K562 (cell line): Measurements from ENCODE around the gene RYR3. TPM values are rescaled to one million over a fixed set of nuclear protein-coding genes. Genes with fewer than 3 reads are reported as not detected.

Experiments used
- ATAC-seq: fragments of 200-7000 bp; cut with Tn5 transposase; 3 replicates; pipeline ENCODE4 v1.9.1; 2020; ENCODE audit warnings: moderate library complexity
- BruUV-seq: library from RNA; stranded (reverse); fragments of 400-500 nt; replicated peaks from 2 replicates; lab custom pipeline; 2021; lab: Mats Ljungman, UMichigan
- CTCF ChIA-PET: fragments of 300-600 bp; formaldehyde crosslinking; extraction: SDS; loops from one replicate; lab custom pipeline; 2021; ENCODE audit warnings: low intra/inter-chr PET ratio; lab: Yijun Ruan, JAX
- POLR2A ChIA-PET: fragments of 300-600, 350-650 bp; sonication (Branson Sonifier 250); formaldehyde crosslinking; extraction: SDS; loops from one replicate; lab custom pipeline; 2021; ENCODE audit warnings: antibody characterized with exemption, inconsistent platforms; lab: Yijun Ruan, JAX
- DNase-seq, 4 experiments: peaks; one replicate each; pipeline versions ENCODE4 v3.0.0 to v3.0.0-alpha.2; 2011 to 2018; ENCODE audit warnings: low spot score in 3 of 4, mixed read lengths in 3 of 4; ENCODE audit errors: extremely low read depth in 1 of 4
- FAIRE-seq: peaks from 2 replicates; lab custom pipeline; 2011; peaks lifted over from hg19 to GRCh38; lab: Jason Lieb, UNC
- H2AFZ ChIP-seq: 2 replicates; pipeline ENCODE4 v1.6.0; 2011; ENCODE audit warnings: low read depth, low read length, control low read depth, inconsistent platforms
- H3K27ac ChIP-seq: fragments of 200-600 bp; 3 replicates; pipeline ENCODE4 v1.8.0; 2011; ENCODE audit warnings: low read depth, mild to moderate bottlenecking, control low read depth, inconsistent platforms, low read length, moderate library complexity, mixed read lengths; ENCODE audit errors: extremely low read depth
- H3K27me3 ChIP-seq, 2 experiments: fragments of 300-600 bp in 1 of 2; 2 replicates in 1 of 2; 3 replicates in 1 of 2; pipeline versions ENCODE4 v1.6.0 to v1.8.0; 2011; ENCODE audit warnings: inconsistent platforms in 2 of 2, low read length in 2 of 2, mild to moderate bottlenecking in 1 of 2, mixed read lengths in 1 of 2, moderate library complexity in 1 of 2; ENCODE audit not compliant: control insufficient read depth in 2 of 2, insufficient read depth in 2 of 2
- H3K36me3 ChIP-seq: fragments of 300-600 bp; 3 replicates; pipeline ENCODE4 v1.8.0; 2011; ENCODE audit warnings: mild to moderate bottlenecking, low read length, inconsistent platforms; ENCODE audit not compliant: control insufficient read depth, insufficient read depth
- H3K4me1 ChIP-seq, 2 experiments: fragments of 200-600 bp in 1 of 2; replicated peaks in 1 of 2; 2 replicates in 1 of 2; 3 replicates in 1 of 2; pipeline versions ENCODE4 v1.5.1 to v1.8.0; 2011; ENCODE audit warnings: inconsistent platforms in 2 of 2, low read length in 2 of 2, mild to moderate bottlenecking in 1 of 2, mixed read lengths in 1 of 2, moderate library complexity in 1 of 2; ENCODE audit not compliant: control insufficient read depth in 2 of 2, insufficient read depth in 2 of 2
- H3K4me2 ChIP-seq: 2 replicates; pipeline ENCODE4 v1.6.1; 2011; ENCODE audit warnings: low read length, control low read depth, inconsistent platforms, mixed read lengths; ENCODE audit not compliant: insufficient read depth
- H3K4me3 ChIP-seq: fragments of 200-600 bp; sonication (generic), shearing (Covaris generic); 2 replicates; pipeline ENCODE4 v1.5.1; 2016; ENCODE audit warnings: control low read depth, inconsistent platforms
- H3K79me2 ChIP-seq: fragments of 200-600 bp; 3 replicates; pipeline ENCODE4 v1.8.0; 2011; ENCODE audit warnings: low read length, inconsistent platforms; ENCODE audit not compliant: control insufficient read depth, insufficient read depth
- H3K9ac ChIP-seq, 2 experiments: 2 replicates each; pipeline versions ENCODE4 v1.6.0 to v1.6.1; 2011; ENCODE audit warnings: low read depth in 2 of 2, low read length in 2 of 2, control low read depth in 1 of 2, inconsistent platforms in 1 of 2, mild to moderate bottlenecking in 1 of 2, mixed read lengths in 1 of 2; ENCODE audit not compliant: insufficient read depth in 1 of 2
- H3K9me1 ChIP-seq: one replicate; pipeline ENCODE4 v1.6.0; 2011; ENCODE audit warnings: inconsistent platforms, mild to moderate bottlenecking, low read length, moderate library complexity; ENCODE audit not compliant: control insufficient read depth, insufficient read depth
- H3K9me3 ChIP-seq: replicated peaks from 2 replicates; pipeline ENCODE4 v1.5.1; 2011; ENCODE audit warnings: low read depth, low read length, inconsistent platforms; ENCODE audit not compliant: control insufficient read depth, insufficient read depth
- H4K20me1 ChIP-seq: replicated peaks from 2 replicates; pipeline ENCODE4 v1.6.1; 2011; ENCODE audit warnings: low read length, inconsistent platforms, mixed read lengths; ENCODE audit not compliant: control insufficient read depth, insufficient read depth
- ESRRB ChIP-seq: fragments of 250-450 bp; sonication (Bioruptor Pico); IDR thresholded peaks from 2 replicates; pipeline ENCODE4 v1.5.0; 2020; ENCODE audit warnings: mild to moderate bottlenecking, moderate library complexity, borderline replicate concordance
- GTF2F1 ChIP-seq: IDR thresholded peaks from 2 replicates; pipeline ENCODE4 v1.6.1; 2011; ENCODE audit warnings: low read depth, low read length, improper control_type of control experiment
- NBN ChIP-seq: fragments of 450-650 bp; IDR thresholded peaks from 2 replicates; pipeline ENCODE4 v1.6.1; 2016; ENCODE audit warnings: low read depth, mild to moderate bottlenecking
- NONO ChIP-seq, 2 experiments: fragments of 200-400 bp in 1 of 2; fragments of 450-650 bp in 1 of 2; formaldehyde crosslinking in 1 of 2; IDR thresholded peaks; 2 replicates each; pipeline ENCODE4 v1.6.1; 2017; ENCODE audit warnings: low read depth in 2 of 2, mild to moderate bottlenecking in 2 of 2, moderate library complexity in 2 of 2, low read length in 1 of 2
- SOX6 ChIP-seq: fragments of 450-650 bp; IDR thresholded peaks from 2 replicates; pipeline ENCODE4 v1.6.1; 2014; ENCODE audit warnings: mild to moderate bottlenecking
- TAF15 ChIP-seq: fragments of 200-400 bp; formaldehyde crosslinking; IDR thresholded peaks from 2 replicates; pipeline ENCODE4 v1.6.1; 2017; ENCODE audit warnings: mild to moderate bottlenecking, low read depth, low read length, moderate library complexity
- XRCC3 ChIP-seq: fragments of 450-650 bp; IDR thresholded peaks from 2 replicates; pipeline ENCODE4 v1.6.1; 2017; ENCODE audit warnings: mild to moderate bottlenecking, moderate library complexity
- ZFP36 ChIP-seq: fragments of 150-350 bp; IDR thresholded peaks from 2 replicates; pipeline ENCODE4 v1.6.1; 2018; ENCODE audit warnings: low read length, low read depth; ENCODE audit not compliant: partially characterized antibody
- ZNF174 ChIP-seq: fragments of 250-450 bp; sonication (Bioruptor Pico); IDR thresholded peaks from 2 replicates; pipeline ENCODE4 v1.4.0; 2020; ENCODE audit warnings: mild to moderate bottlenecking
- WGBS: fragments of 100-300 bp; shearing (Covaris generic); methylation state at CpG from one replicate; pipeline ENCODE4 v1.1.6; 2016; ENCODE audit warnings: low coverage, mixed read lengths; ENCODE audit not compliant: insufficient coverage; ENCODE audit errors: missing lambda C conversion rate; 5-methylcytosine and 5-hydroxymethylcytosine counted together
- in situ Hi-C: fragments of 300-500 bp; cut with MboI; formaldehyde crosslinking; loops from 4 replicates; pipeline ENCODE4 v1.15.0; 2018; ENCODE audit warnings: inconsistent platforms, mixed read lengths
- intact Hi-C: fragments of 100-400 bp; cut with micrococcal nuclease; formaldehyde crosslinking; loops from 2 replicates; pipeline ENCODE4 v1.14.2; 2022
- polyA plus RNA-seq, 8 experiments: library from polyadenylated mRNA; depleted of rRNA in 4 of 8; stranded (reverse) in 5 of 8; unstranded in 3 of 8; fragments of >200 nt; fragmentation: Nextera tagmentation in 2 of 8; fragmentation: Illumina TruSeq in 1 of 8; extraction: Ambion mirVana in 2 of 8; extraction: Trizol in 1 of 8; gene quantifications; 2 replicates each; pipeline versions ENCODE4 v1.2.1 to v1.2.3, GENCODE V29; 2011 to 2014; ENCODE audit warnings: inconsistent platforms in 1 of 8, missing spikeins in 1 of 8
- total RNA-seq, 7 experiments: library from RNA; depleted of rRNA in 6 of 7; stranded (reverse); fragments of >200 nt in 6 of 7; fragmentation: Illumina TruSeq in 2 of 7; extraction: Trizol in 2 of 7; gene quantifications; 2 replicates each; pipeline versions ENCODE4 v1.2.1 to v1.2.3, GENCODE V29; 2011 to 2021; ENCODE audit warnings: low replicate concordance in 1 of 7
- TF ChIP-seq, protein P1 (sequence below): sonication (generic); formaldehyde crosslinking; IDR thresholded peaks from 2 replicates; pipeline ENCODE4 v1.8.1; 2022; ENCODE audit warnings: missing genetic modification reagents
- TF ChIP-seq, protein P2 (sequence below): fragments of 250-450 bp; sonication (Bioruptor Pico); IDR thresholded peaks from 2 replicates; pipeline ENCODE4 v1.4.0; 2020; ENCODE audit warnings: mild to moderate bottlenecking, moderate library complexity, borderline replicate concordance
- TF ChIP-seq, protein P3 (sequence below): fragments of 450-650 bp; IDR thresholded peaks from 2 replicates; pipeline ENCODE4 v1.6.1; 2018; ENCODE audit not compliant: partially characterized antibody

Gene RYR3
- total and polyA plus RNA-seq, 9 of the 15 experiments (the other 6 are each of a cell fraction or from before 2014, with no cell fraction given), result 0.04 TPM; not detected in 8

DNA sequence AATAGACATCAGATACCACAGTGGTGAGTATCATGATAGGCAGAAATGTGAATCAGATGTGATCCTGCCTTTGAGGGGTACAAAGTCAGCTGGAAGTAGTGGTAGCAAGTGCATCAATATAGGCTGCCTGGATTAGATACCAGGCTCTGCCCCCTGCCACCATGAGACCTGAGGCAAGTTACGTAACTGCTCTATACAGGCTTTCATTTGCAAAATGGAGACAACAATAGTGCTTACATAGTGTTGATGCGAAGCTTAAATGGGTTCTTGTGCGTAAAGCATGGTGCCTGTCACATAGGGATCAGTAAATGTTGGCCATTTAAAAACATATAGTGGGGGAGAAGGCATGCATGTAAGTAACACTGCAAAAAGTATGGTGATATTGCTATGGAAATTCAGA is 158.0 kb downstream of the RYR3 start:
- no peaks in the 10 kb centered on the region for H3K4me1 ChIP-seq

More for the DNA sequence above, 158.0 kb downstream of the RYR3 start:
- FAIRE-seq, result no peak
- Histone ChIP-seq H3K9me3 (no peaks in the 10 kb centered on the region), H3K4me3 (no peak overlapping the region), H3K27me3 (no peaks in the 10 kb centered on the region), H3K36me3 (no peaks in the 10 kb centered on the region), H3K27ac (no peak overlapping the region), H2AFZ (no peak overlapping the region), H4K20me1 (no peaks in the 10 kb centered on the region), H3K9ac (no peak overlapping the region), H3K4me2 (no peak overlapping the region), H3K9me1 (no peaks in the 10 kb centered on the region), H3K79me2 (no peaks in the 10 kb centered on the region)
- ChIA-PET CTCF (no interaction called here), POLR2A (no interaction called here)
- TF ChIP-seq, protein P1, sequence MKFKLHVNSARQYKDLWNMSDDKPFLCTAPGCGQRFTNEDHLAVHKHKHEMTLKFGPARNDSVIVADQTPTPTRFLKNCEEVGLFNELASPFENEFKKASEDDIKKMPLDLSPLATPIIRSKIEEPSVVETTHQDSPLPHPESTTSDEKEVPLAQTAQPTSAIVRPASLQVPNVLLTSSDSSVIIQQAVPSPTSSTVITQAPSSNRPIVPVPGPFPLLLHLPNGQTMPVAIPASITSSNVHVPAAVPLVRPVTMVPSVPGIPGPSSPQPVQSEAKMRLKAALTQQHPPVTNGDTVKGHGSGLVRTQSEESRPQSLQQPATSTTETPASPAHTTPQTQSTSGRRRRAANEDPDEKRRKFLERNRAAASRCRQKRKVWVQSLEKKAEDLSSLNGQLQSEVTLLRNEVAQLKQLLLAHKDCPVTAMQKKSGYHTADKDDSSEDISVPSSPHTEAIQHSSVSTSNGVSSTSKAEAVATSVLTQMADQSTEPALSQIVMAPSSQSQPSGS (CRISPR knock-in tag), result no peak
- TF ChIP-seq, protein P2, sequence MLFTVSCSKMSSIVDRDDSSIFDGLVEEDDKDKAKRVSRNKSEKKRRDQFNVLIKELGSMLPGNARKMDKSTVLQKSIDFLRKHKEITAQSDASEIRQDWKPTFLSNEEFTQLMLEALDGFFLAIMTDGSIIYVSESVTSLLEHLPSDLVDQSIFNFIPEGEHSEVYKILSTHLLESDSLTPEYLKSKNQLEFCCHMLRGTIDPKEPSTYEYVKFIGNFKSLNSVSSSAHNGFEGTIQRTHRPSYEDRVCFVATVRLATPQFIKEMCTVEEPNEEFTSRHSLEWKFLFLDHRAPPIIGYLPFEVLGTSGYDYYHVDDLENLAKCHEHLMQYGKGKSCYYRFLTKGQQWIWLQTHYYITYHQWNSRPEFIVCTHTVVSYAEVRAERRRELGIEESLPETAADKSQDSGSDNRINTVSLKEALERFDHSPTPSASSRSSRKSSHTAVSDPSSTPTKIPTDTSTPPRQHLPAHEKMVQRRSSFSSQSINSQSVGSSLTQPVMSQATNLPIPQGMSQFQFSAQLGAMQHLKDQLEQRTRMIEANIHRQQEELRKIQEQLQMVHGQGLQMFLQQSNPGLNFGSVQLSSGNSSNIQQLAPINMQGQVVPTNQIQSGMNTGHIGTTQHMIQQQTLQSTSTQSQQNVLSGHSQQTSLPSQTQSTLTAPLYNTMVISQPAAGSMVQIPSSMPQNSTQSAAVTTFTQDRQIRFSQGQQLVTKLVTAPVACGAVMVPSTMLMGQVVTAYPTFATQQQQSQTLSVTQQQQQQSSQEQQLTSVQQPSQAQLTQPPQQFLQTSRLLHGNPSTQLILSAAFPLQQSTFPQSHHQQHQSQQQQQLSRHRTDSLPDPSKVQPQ, result no peak
- TF ChIP-seq TAF15, result no peak
- no peak for TF ChIP-seq NBN
- TF ChIP-seq GTF2F1, result no peak
- TF ChIP-seq SOX6, result no peak
- TF ChIP-seq ESRRB, result no peak
- TF ChIP-seq ZNF174 (CRISPR knock-in tag), result no peak
- no peak for TF ChIP-seq XRCC3
- no peak for TF ChIP-seq ZFP36
- TF ChIP-seq, protein P3, sequence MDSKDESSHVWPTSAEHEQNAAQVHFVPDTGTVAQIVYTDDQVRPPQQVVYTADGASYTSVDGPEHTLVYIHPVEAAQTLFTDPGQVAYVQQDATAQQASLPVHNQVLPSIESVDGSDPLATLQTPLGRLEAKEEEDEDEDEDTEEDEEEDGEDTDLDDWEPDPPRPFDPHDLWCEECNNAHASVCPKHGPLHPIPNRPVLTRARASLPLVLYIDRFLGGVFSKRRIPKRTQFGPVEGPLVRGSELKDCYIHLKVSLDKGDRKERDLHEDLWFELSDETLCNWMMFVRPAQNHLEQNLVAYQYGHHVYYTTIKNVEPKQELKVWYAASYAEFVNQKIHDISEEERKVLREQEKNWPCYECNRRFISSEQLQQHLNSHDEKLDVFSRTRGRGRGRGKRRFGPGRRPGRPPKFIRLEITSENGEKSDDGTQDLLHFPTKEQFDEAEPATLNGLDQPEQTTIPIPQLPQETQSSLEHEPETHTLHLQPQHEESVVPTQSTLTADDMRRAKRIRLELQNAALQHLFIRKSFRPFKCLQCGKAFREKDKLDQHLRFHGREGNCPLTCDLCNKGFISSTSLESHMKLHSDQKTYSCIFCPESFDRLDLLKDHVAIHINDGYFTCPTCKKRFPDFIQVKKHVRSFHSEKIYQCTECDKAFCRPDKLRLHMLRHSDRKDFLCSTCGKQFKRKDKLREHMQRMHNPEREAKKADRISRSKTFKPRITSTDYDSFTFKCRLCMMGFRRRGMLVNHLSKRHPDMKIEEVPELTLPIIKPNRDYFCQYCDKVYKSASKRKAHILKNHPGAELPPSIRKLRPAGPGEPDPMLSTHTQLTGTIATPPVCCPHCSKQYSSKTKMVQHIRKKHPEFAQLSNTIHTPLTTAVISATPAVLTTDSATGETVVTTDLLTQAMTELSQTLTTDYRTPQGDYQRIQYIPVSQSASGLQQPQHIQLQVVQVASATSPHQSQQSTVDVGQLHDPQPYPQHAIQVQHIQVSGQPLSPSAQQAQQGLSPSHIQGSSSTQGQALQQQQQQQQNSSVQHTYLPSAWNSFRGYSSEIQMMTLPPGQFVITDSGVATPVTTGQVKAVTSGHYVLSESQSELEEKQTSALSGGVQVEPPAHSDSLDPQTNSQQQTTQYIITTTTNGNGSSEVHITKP, result no peak
- no peak for TF ChIP-seq NONO (IDR thresholded peaks at IDR 0.05; ENCODE audit: low read depth in 2 of 2, low read length in 1 of 2)
- in situ Hi-C loops (no loop called here), intact Hi-C loops (no loop called here)
- ATAC-seq, result no peak
- 0% methylated on average over 3 of the region's 3 CpGs for WGBS
- no peak for DNase-seq
- no TSS peak for BruUV-seq
